ENCODE results near the gene ADARB1.

Gene ADARB1

GRCh38 chr21:45049714-45050344, 24.6 kb upstream of the ADARB1 start:
- no peaks in the 10 kb centered on the region for H3K4me1 ChIP-seq (ENCODE audit: control insufficient read depth, insufficient read depth, low read length, poor library complexity, severe bottlenecking)
- DNase-seq, result no peak
- H3K4me3 ChIP-seq (ENCODE audit: insufficient read depth, low read depth, low read length, poor library complexity, severe bottlenecking), result no peak overlapping the region

DNA sequence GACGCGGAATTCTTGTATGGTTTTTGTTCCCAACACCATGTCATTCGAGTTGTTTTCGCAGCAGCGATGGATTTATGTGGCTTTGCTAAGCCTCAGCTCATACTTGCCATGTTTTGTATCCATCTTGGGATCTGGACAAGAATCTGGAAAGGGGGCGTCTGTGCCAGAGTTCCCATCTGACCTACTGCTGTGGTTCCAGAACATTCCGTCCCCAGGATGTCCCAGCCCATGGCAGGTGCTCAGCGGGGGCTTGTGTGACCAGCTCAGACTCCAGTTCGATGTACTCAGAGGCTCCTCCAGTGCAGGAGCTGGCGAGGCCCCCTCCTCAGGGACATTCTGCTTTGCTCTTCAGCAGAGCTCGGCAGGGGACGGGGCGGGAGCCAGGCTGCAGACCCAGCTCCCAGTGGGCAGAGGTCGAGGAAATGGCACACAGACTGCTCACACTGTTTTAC, 24.0 kb upstream of the ADARB1 start:
- Histone ChIP-seq H3K9me3 (ENCODE audit: control insufficient read depth, low read length) (no peaks in the 10 kb centered on the region), H3K4me3 (ENCODE audit: insufficient read depth, low read depth, low read length, poor library complexity, severe bottlenecking) (no peak overlapping the region), H3K36me3 (ENCODE audit: control insufficient read depth, insufficient read depth, low read length) (no peaks in the 10 kb centered on the region), H3K4me1 (ENCODE audit: control insufficient read depth, insufficient read depth, low read length, poor library complexity, severe bottlenecking) (no peaks in the 10 kb centered on the region), H3K27ac (ENCODE audit: insufficient read depth, low read length, poor library complexity, severe bottlenecking) (no peak overlapping the region), H3K27me3 (replicated peaks; ENCODE audit: control insufficient read depth, insufficient read depth, low read length, poor library complexity, severe bottlenecking) (peaks cover 10% of the 10 kb centered on the region)
- no peak for DNase-seq

More at GRCh38 chr21:45049714-45050344, 24.6 kb upstream of the ADARB1 start:
- H3K27me3 ChIP-seq (replicated peaks; ENCODE audit: control insufficient read depth, insufficient read depth, low read length, poor library complexity, severe bottlenecking), result peaks cover 10% of the 10 kb centered on the region
- H3K27ac ChIP-seq (ENCODE audit: insufficient read depth, low read length, poor library complexity, severe bottlenecking), result no peak overlapping the region
- H3K9me3 ChIP-seq (ENCODE audit: control insufficient read depth, low read length), result no peaks in the 10 kb centered on the region
- no peaks in the 10 kb centered on the region for H3K36me3 ChIP-seq (ENCODE audit: control insufficient read depth, insufficient read depth, low read length)

GRCh38 chr21:45050797-45051489, 23.4 kb upstream of the ADARB1 start:
- no peak for DNase-seq
- Histone ChIP-seq H3K4me1 (ENCODE audit: control insufficient read depth, insufficient read depth, low read length, poor library complexity, severe bottlenecking) (no peaks in the 10 kb centered on the region), H3K4me3 (ENCODE audit: insufficient read depth, low read depth, low read length, poor library complexity, severe bottlenecking) (no peak overlapping the region), H3K36me3 (ENCODE audit: control insufficient read depth, insufficient read depth, low read length) (no peaks in the 10 kb centered on the region), H3K9me3 (ENCODE audit: control insufficient read depth, low read length) (no peaks in the 10 kb centered on the region), H3K27ac (ENCODE audit: insufficient read depth, low read length, poor library complexity, severe bottlenecking) (no peak overlapping the region), H3K27me3 (replicated peaks; ENCODE audit: control insufficient read depth, insufficient read depth, low read length, poor library complexity, severe bottlenecking) (peaks cover 10% of the 10 kb centered on the region)

DNA sequence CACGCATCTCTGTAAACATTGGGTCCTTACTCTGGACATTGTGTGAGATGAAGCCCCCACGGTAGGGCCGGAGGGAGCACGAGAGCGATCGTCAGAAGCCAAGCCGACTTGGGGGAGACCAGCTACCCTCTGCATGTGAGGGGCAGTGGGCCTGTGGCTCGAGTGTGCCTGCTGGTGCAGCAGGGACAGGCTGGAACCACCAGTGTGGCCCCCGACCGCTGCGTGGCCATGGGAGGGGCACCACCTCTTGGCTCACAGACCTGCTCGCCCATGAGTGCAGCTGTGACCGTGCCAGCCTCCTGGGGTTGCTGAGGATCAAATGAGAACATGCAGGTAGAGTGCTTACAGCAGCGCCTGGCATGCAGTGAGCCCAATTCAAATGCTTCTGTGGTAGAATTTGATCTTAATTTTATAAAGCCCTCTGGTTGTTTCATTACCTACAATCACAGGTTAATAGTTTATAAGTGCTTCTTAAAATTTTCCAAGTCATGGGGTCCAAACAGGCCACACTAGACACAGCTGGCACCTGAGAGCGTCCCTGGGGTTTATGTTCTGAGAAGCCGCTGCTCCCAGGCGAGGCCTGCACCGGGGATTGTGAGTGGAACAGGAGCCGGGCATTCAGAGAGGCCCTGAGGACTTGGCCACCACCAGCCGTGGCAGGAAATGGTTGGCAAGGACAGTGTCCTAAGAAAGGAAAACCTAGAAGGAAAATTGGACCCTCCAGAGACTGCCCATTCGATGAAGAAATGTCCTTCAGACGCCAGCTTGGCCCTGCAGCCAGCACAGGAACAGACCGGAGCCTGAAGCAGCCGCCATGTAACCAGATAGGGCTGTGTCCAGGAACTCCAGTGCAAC, 22.6 kb upstream of the ADARB1 start:
- Histone ChIP-seq H3K4me1 (ENCODE audit: control insufficient read depth, insufficient read depth, low read length, poor library complexity, severe bottlenecking) (no peaks in the 10 kb centered on the region), H3K27ac (ENCODE audit: insufficient read depth, low read length, poor library complexity, severe bottlenecking) (no peak overlapping the region), H3K36me3 (ENCODE audit: control insufficient read depth, insufficient read depth, low read length) (no peaks in the 10 kb centered on the region), H3K4me3 (ENCODE audit: insufficient read depth, low read depth, low read length, poor library complexity, severe bottlenecking) (no peak overlapping the region), H3K9me3 (ENCODE audit: control insufficient read depth, low read length) (no peaks in the 10 kb centered on the region), H3K27me3 (replicated peaks; ENCODE audit: control insufficient read depth, insufficient read depth, low read length, poor library complexity, severe bottlenecking) (peaks cover 10% of the 10 kb centered on the region)
- DNase-seq, result no peak

DNA sequence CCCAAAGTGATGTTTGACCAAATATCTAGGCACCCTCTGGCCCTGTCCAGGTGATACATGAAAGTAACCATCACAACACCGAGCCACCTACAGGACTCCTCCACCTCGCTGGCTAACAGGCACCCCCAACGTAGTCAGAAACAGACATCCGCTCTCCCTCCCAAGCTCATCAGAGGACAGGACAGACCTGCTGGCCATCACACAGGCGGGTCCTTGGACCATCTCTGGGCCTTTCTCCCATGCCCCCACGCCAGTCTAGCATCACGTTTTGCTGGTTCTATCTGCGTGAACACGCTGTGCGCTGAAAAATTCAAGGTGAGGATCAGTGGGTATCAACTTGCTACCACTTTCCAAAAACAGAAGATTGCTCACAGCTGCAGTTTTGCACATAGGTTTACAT, 21.4 kb upstream of the ADARB1 start:
- no peak for DNase-seq
- Histone ChIP-seq H3K36me3 (ENCODE audit: control insufficient read depth, insufficient read depth, low read length) (no peaks in the 10 kb centered on the region), H3K27me3 (replicated peaks; ENCODE audit: control insufficient read depth, insufficient read depth, low read length, poor library complexity, severe bottlenecking) (peaks cover 10% of the 10 kb centered on the region), H3K27ac (ENCODE audit: insufficient read depth, low read length, poor library complexity, severe bottlenecking) (no peak overlapping the region), H3K4me1 (ENCODE audit: control insufficient read depth, insufficient read depth, low read length, poor library complexity, severe bottlenecking) (no peaks in the 10 kb centered on the region), H3K9me3 (ENCODE audit: control insufficient read depth, low read length) (no peaks in the 10 kb centered on the region), H3K4me3 (ENCODE audit: insufficient read depth, low read depth, low read length, poor library complexity, severe bottlenecking) (no peak overlapping the region)

- Histone ChIP-seq H3K27me3 (replicated peaks; ENCODE audit: control insufficient read depth, insufficient read depth, low read length, poor library complexity, severe bottlenecking) (peaks cover 10% of the 10 kb centered on the region), H3K36me3 (ENCODE audit: control insufficient read depth, insufficient read depth, low read length) (no peaks in the 10 kb centered on the region), H3K4me1 (ENCODE audit: control insufficient read depth, insufficient read depth, low read length, poor library complexity, severe bottlenecking) (no peaks in the 10 kb centered on the region), H3K4me3 (ENCODE audit: insufficient read depth, low read depth, low read length, poor library complexity, severe bottlenecking) (no peak overlapping the region), H3K9me3 (ENCODE audit: control insufficient read depth, low read length) (no peaks in the 10 kb centered on the region), H3K27ac (ENCODE audit: insufficient read depth, low read length, poor library complexity, severe bottlenecking) (no peak overlapping the region)
- no peak for DNase-seq
Observed at GRCh38 chr21:45053561-45054226, 20.7 kb upstream of the ADARB1 start.

- Histone ChIP-seq H3K9me3 (ENCODE audit: control insufficient read depth, low read length) (no peaks in the 10 kb centered on the region), H3K27ac (ENCODE audit: insufficient read depth, low read length, poor library complexity, severe bottlenecking) (no peak overlapping the region), H3K4me1 (ENCODE audit: control insufficient read depth, insufficient read depth, low read length, poor library complexity, severe bottlenecking) (no peaks in the 10 kb centered on the region), H3K27me3 (replicated peaks; ENCODE audit: control insufficient read depth, insufficient read depth, low read length, poor library complexity, severe bottlenecking) (peaks cover 10% of the 10 kb centered on the region), H3K4me3 (ENCODE audit: insufficient read depth, low read depth, low read length, poor library complexity, severe bottlenecking) (no peak overlapping the region), H3K36me3 (ENCODE audit: control insufficient read depth, insufficient read depth, low read length) (no peaks in the 10 kb centered on the region)
- DNase-seq, result no peak
Observed at GRCh38 chr21:45054227-45054926, 20.0 kb upstream of the ADARB1 start.

DNA sequence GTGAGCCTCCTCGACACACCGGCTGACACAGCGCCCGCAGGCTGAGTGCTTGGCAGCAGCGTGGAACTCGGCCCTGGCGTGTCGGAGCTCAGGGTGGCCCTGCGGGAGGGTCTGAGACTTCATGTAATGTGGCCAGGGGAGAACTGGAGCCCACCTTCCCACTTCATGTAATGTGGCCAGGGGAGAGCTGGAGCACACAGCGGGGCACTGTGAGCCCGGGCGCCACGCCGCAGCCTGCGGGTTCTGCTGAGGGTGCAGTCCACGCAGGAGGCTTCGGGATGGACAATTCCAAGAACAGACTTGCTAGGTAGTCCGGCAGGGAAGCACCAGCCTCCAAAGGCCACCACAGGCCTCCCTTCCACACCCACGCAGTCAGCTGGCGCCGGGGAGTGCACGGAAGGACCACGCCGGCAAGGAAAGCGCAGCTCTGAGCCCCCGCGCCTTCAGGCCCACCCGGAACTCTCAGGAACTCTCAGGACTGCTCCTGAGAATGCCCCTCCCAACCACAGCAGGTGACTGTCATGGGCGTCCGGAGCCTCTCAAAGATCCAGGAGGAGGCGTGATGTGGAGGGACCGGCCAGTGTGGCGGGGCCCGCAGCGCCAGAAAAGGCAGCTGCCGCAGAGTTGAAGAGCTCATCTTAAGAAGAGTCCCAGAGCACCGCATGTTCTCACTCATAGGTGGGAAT, 19.3 kb upstream of the ADARB1 start:
- H3K27me3 ChIP-seq (replicated peaks; ENCODE audit: control insufficient read depth, insufficient read depth, low read length, poor library complexity, severe bottlenecking), result peaks cover 10% of the 10 kb centered on the region
- no peak for DNase-seq

GRCh38 chr21:45055861-45056260, 18.5 kb upstream of the ADARB1 start:
- DNase-seq, result no peak
- Histone ChIP-seq H3K9me3 (ENCODE audit: control insufficient read depth, low read length) (no peaks in the 10 kb centered on the region), H3K36me3 (ENCODE audit: control insufficient read depth, insufficient read depth, low read length) (no peaks in the 10 kb centered on the region), H3K27me3 (replicated peaks; ENCODE audit: control insufficient read depth, insufficient read depth, low read length, poor library complexity, severe bottlenecking) (peaks cover 10% of the 10 kb centered on the region), H3K4me3 (ENCODE audit: insufficient read depth, low read depth, low read length, poor library complexity, severe bottlenecking) (no peak overlapping the region), H3K4me1 (ENCODE audit: control insufficient read depth, insufficient read depth, low read length, poor library complexity, severe bottlenecking) (no peaks in the 10 kb centered on the region), H3K27ac (ENCODE audit: insufficient read depth, low read length, poor library complexity, severe bottlenecking) (no peak overlapping the region)

More for the DNA sequence above, 19.3 kb upstream of the ADARB1 start:
- Histone ChIP-seq H3K9me3 (ENCODE audit: control insufficient read depth, low read length) (no peaks in the 10 kb centered on the region), H3K4me3 (ENCODE audit: insufficient read depth, low read depth, low read length, poor library complexity, severe bottlenecking) (no peak overlapping the region), H3K36me3 (ENCODE audit: control insufficient read depth, insufficient read depth, low read length) (no peaks in the 10 kb centered on the region), H3K27ac (ENCODE audit: insufficient read depth, low read length, poor library complexity, severe bottlenecking) (no peak overlapping the region), H3K4me1 (ENCODE audit: control insufficient read depth, insufficient read depth, low read length, poor library complexity, severe bottlenecking) (no peaks in the 10 kb centered on the region)
